Esophagus squamous epithelium (tissue), 4 donors: ENCODE measurements around the gene LAMA5.

Experiments
- POLR2A ChIP-seq, 4 donors: fragments of 450-650 bp; IDR thresholded peaks; one replicate each; pipeline ENCODE4 v1.6.1; 2017; ENCODE audit warnings: antibody characterized with exemption in 4 of 4, mild to moderate bottlenecking in 4 of 4, moderate library complexity in 3 of 4
- TF ChIP-seq, protein P1 (sequence below), 6 experiments: fragments of 450-650 bp in 4 of 6; fragments of 200-600 bp in 2 of 6; sonication (generic) in 2 of 6; IDR thresholded peaks; one replicate each; pipeline ENCODE4 v1.5.1; 2016 to 2019; ENCODE audit warnings: antibody characterized with exemption in 6 of 6, mild to moderate bottlenecking in 4 of 6, moderate library complexity in 4 of 6

DNA sequence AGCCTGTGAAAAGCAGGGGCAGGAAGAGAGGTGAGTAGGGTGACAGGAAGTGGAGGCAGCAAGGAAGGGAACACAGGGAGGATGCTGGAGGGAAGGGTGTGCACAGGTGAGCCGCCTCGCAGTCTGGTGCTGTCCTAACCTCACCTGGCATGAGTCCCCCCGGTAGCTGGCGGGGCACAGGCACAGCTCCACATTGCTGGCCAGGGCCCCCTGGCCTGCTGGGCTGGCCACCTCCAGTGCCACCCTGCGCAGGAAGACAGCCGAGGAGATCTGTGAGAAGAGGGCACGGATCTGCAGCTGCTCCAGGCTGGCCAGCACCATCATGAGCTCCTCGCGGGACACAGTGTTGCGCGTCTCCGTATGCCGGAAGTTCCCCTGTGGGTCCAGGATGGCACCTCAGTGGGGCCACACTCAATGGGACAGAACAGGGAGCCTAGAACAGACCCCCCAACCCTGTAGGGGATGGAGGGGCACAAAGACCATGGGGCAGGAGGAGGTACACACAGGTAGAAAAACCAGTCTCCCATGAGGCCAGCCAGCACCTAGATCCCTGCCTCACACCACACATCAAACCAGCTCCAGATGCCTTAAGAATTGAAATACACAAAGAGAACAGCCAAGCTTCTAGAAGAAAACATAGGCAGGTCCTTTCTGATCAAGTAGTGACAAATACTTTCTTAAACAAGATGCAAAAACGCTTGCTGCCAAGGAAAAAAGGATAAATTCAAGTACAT is 41.8 kb downstream of the LAMA5 start:
- TF ChIP-seq, protein P1, sequence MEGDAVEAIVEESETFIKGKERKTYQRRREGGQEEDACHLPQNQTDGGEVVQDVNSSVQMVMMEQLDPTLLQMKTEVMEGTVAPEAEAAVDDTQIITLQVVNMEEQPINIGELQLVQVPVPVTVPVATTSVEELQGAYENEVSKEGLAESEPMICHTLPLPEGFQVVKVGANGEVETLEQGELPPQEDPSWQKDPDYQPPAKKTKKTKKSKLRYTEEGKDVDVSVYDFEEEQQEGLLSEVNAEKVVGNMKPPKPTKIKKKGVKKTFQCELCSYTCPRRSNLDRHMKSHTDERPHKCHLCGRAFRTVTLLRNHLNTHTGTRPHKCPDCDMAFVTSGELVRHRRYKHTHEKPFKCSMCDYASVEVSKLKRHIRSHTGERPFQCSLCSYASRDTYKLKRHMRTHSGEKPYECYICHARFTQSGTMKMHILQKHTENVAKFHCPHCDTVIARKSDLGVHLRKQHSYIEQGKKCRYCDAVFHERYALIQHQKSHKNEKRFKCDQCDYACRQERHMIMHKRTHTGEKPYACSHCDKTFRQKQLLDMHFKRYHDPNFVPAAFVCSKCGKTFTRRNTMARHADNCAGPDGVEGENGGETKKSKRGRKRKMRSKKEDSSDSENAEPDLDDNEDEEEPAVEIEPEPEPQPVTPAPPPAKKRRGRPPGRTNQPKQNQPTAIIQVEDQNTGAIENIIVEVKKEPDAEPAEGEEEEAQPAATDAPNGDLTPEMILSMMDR (IDR thresholded peaks at IDR 0.05): no peak
- no peak for TF ChIP-seq POLR2A (IDR thresholded peaks at IDR 0.05)
